Hepatic stellate cell (primary cell): ENCODE results near the gene CPAMD8.
"Not testable (repeated sequence)": the region's sequence is repeated elsewhere in the genome, so short reads cannot be mapped to it uniquely, and the experiment has no call there.

Experiments used
- DNase-seq: peaks from one replicate; pipeline ENCODE4 v3.0.0; 2011; ENCODE audit warnings: low spot score

CPAMD8 gene

DNA sequence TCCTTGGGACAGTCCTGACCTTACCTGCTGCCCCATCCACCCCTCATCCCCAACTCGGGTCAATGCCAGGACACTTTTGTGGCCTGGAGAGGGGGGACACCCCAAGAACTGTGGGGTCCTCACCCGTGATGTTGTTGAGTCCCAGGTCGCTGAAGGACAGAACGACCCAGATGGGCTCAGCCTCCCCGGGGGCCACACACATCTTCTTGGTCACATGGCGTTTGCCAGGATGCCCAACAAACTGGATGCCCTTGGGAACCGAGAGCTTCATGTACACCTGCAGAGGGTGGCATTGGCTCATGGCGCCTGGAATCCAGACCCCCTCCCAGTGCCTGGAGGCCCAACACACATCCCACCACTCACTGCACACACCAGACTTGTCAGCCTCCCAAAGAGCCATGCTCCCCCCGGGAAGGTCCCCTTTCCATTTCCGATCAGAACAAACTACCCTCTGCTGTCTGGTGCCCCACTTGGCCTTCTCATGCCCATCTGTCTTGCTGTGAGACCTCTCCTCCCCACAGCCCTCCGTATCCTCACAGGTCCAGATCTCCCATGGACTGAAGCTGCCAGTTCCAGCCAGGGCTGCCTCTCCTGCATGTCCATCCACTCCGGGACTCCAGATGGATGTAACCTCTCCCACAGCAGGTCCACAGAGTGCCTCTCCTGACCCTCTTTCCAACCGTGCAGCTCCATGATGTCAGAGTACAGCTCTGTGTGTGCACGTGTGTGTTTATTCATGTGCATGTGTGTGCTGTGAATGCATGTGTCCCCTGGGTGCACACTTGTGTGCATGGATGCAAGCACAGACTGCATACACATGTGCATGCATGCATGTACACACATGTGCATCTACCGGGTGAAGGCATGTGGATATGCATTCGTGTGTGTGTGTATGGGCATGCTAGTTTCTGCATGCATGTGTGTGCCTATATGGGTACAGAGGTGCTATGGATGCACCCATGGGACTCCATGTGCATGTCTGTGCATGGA lies 79.4 kb downstream of the CPAMD8 start:
- DNase-seq, result no peak

- DNase-seq, result no peak
Measured at GRCh38 chr19:16945762-16946465, 80.7 kb downstream of the CPAMD8 start.

- DNase-seq, result no peak
Measured at GRCh38 chr19:16945364-16945714, 81.3 kb downstream of the CPAMD8 start.

DNA sequence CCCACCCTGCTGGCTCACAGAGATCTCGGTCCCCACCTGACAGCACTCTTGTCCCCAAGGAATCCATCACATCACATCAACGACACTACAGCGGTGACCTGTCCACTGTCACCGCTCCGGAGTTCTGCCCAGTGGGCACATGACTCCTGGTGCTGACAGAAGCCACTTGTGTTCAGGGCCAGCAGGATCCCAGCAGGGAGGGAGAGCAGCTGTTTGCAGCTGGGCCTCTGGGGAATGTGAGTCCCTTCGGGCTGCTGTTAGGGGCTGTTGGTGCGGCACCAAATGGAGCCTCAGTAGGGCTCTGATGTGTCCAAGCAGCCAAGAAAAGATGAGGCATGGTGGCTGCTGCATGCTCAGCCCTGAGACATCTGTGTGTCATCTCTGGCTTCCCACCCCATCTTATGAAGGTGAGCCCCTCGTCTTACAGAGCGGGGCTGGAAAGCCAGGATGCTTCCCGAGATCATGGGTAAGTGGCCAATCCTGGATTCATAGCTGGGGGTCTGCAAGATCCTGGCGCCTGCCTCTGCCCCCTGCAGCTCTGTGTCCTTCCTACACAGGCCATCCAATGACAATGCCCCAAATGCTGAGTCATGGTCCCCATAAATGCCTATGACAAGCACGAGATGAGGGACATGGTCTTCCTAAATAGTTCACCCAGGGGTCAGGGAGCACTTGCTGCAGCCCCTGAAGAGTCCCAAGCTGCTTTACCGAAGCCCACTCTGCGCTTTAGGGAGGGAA lies 81.8 kb downstream of the CPAMD8 start:
- no peak for DNase-seq

DNA sequence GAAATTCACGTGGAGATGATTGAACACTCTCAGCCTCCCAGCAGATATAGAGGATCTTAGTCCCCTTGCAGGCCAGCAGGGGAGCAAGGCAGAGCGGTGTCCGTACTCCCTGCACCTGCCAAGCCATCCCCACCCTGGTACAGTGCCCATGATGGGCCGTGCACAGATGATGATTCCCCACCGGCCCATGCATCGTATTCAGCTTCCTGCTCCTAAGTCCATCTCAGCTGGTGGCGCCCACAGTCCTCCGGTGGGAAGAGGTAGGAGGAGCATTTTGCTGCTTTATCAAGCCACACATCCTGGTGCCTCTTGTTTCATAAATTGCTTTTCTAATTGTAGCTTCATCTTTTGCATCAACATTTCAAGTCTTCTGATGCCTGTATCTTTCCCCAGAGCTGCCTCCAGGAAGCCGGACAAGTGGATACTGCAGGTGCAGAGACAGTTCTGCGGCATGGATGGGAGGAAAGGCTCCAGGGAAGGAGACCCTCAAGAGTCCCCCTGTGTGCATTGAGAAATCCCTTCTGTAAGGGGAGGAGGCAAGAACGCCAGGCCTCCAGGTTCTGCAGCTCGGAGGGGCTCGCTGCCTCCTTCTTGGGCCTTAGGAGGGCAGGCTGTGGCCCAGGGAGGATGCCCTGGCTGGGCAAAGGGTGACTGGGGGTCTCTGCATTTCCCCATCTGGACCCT lies 82.5 kb downstream of the CPAMD8 start:
- no peak for DNase-seq

DNA sequence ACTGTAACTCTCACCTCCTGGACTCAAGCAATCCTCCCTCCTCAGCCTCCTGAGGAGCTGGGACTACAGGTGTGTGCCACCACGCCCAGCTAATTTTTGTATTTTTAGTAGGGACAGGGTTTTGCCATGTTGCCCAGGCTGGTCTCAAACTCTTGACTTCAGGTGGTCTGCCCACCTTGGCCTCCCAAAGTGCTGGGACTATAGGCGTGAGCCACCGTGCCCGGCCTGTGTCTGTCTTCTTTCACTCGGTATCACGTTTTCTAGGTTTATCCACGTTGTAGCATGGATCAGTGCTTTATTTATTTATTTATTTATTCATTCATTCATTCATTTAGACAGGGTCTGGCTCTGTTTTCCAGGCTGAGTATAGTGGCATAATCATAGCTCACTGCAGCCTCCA lies 83.5 kb downstream of the CPAMD8 start:
- DNase-seq, result not testable (repeated sequence)

- DNase-seq, result no peak
Measured at GRCh38 chr19:16942583-16942982, 84.0 kb downstream of the CPAMD8 start.

- no peak for DNase-seq
Measured at GRCh38 chr19:16940626-16941025, 86.0 kb downstream of the CPAMD8 start.

DNA sequence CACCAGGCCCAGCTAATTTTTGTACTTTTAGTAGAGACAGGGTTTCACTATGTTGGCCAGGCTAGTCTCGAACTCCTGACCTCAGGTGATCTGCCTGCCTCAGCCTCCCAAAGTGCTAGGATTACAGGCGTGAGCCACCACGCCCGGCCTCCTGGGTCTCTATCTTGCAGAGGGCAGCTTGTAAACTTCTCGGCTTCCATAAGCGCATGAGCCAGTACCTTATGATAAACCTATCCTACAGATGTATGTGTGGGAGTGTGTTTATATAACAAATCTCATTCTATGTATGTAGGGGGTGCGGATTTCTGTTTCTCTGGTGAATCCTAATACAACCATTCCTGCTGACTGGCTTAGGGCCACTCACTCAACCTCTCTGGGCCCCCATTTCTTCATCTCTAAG lies 86.5 kb downstream of the CPAMD8 start:
- not testable (repeated sequence) for DNase-seq

DNA sequence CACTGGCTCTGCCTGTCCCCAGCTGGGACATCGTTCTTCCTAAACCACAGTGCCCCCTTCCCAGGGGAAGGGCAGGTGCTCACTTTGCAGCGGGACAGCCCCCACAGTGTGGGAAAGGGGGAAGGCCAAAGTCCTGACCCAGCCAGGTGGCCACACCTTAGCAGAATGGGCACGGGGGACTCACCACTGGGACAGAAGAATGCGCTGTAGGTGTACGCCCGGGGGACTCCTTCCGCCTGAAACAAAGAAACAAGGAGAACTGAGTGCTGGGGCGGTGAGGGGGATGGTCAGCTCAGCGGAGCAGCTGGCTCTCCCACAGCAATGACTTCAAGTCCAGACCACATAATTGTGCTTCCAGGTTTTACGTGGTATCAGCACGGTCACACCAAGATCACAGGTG lies 88.4 kb downstream of the CPAMD8 start:
- DNase-seq, result no peak

GRCh38 chr19:16937796-16938195 lies 88.8 kb downstream of the CPAMD8 start:
- DNase-seq, result not testable (repeated sequence)

DNA sequence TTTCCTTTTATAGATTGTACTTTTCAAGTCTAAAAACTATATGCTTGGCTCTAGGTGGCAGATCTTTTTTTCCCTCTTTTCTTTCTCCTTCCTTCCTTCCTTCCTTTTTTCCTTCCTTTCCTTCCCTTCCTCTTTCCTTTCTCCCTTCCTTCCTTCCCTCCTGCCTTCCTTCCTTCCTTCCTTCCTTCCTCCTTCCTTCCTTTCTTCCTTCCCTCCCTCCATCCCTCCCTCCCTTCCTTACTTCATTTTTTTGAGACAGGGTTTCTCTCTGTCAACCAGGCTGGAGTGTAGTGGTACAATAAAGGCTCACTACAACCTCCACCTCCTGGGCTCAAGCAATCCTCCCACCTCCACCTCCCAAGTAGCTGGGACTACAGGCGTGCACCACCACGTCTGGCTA lies 89.7 kb downstream of the CPAMD8 start:
- DNase-seq, result no peak

GRCh38 chr19:16934489-16934888 lies 92.1 kb downstream of the CPAMD8 start:
- no peak for DNase-seq

DNA sequence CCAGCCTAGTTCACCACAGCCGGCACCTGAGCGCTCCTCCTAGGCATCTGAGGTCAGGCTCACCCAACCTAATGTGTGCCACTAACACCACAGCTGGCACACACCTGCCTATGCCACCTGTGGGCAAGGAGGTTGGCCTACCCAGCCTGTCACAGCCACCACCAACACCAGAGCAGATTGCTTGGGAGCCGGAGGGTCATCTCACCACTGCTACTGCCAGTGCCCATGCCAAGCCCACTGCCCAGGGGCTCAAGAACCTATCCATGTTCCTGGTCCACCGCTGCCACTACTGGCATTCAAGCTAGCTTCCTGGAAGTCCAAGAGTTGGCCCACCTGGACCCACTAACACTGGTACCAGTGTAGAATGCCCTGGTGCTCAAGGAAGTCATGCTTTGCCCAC lies 95.3 kb downstream of the CPAMD8 start:
- no peak for DNase-seq

DNA sequence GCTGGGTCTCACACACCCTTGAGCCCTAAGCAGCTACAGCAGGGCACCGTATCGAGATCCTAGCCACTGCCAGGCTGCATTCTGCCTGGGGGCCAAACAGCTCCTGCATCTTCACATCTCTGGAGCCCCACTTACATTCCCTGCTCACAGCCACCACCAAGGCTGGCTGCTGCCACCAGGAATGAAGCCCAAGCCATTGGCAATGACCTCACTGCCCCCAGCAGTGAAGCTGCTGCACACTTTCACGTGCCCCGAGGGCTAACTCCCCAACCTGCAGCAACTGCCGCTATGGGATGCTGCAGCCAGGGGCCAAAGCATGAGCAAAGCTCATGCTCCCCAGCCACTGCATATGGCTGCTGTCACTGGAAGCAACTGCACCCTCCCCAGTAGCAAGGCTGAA lies 95.9 kb downstream of the CPAMD8 start:
- no peak for DNase-seq

DNA sequence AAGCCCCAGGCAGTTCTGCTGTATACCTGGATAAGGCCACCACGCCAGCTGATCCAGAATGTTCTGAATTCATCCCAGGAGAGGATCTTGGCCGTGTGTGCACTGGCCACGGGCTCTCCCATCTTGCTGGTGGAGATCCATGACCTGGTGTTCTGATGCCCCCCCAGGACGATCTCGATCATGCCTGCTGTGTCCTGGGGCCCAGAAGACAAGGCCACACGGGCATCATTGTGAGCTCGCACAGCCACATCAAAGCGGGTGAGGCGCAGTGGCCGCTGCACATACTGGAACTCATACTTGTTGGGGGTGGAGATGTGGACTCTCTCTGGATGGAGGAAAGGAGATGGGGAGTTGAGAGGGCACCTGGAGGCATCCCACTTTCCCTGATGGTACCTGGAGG lies 97.7 kb downstream of the CPAMD8 start:
- no peak for DNase-seq

DNA sequence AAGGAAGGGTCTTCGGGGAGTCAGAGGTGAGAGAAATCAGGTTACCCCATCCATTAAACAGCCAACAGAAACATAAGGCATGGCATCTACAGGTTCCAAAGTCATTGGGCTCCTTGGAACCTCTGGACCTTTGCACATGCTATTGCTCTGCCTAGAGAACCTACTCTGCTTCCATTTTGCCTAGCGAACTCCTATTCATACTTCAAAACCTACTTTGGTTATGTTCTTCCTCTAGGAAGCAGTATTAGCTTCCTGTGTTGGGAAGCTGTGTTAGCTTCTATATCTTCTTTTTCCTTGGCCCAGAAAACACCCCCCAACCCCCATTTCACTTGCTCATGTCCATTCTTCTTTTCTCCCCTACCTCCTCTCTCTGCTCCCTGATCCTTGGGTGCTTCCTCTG lies 98.3 kb downstream of the CPAMD8 start:
- DNase-seq, result no peak

DNA sequence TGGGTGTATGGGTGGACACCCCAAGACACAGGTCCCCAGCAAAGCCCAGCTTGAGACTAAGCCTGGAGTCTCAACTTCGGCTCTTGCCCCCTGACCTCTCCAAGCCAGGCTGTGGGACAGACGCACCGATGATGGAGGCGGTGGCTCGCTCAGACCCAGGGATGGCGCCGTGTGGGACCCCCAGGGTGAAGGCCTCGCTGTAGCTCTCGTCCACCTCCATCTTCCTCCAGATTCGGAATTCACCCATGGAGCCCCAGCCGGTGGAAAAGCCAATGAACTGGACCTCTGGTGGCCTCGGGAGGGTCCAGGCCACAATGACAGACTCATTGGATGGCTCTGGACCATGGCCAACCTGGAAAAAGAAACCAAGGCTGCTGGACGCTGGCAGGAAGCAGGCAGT lies 98.7 kb downstream of the CPAMD8 start:
- no peak for DNase-seq

- no peak for DNase-seq
Measured at GRCh38 chr19:16922949-16923348, 103.7 kb downstream of the CPAMD8 start.

GRCh38 chr19:16922592-16922934 lies 104.0 kb downstream of the CPAMD8 start:
- no peak for DNase-seq

GRCh38 chr19:16921766-16922591 lies 104.6 kb downstream of the CPAMD8 start:
- DNase-seq, result no peak
